Subcutaneous abdominal adipose tissue (tissue), 5 donors: ENCODE data around the gene ZNF205.
"Not testable (repeated sequence)": the region's sequence is repeated elsewhere in the genome, so short reads cannot be mapped to it uniquely, and the experiment has no call there.

Experiments used
- H3K27ac ChIP-seq: one replicate; pipeline ENCODE4 v1.7.0; 2013; ENCODE audit warnings: low read depth, mild to moderate bottlenecking, inconsistent platforms, low read length, moderate library complexity
- H3K27me3 ChIP-seq, 5 donors: one replicate each; pipeline ENCODE4 v1.7.0; 2013; ENCODE audit warnings: low read length in 5 of 5, inconsistent platforms in 1 of 5; ENCODE audit not compliant: control insufficient read depth in 5 of 5, insufficient read depth in 4 of 5
- H3K36me3 ChIP-seq, 5 donors: one replicate each; pipeline ENCODE4 v1.7.0; 2013; ENCODE audit warnings: low read length in 5 of 5; ENCODE audit not compliant: control insufficient read depth in 5 of 5, insufficient read depth in 5 of 5
- H3K4me1 ChIP-seq, 5 donors: one replicate each; pipeline ENCODE4 v1.7.0; 2013; ENCODE audit warnings: low read length in 5 of 5, mild to moderate bottlenecking in 3 of 5, moderate library complexity in 1 of 5; ENCODE audit not compliant: control insufficient read depth in 5 of 5, insufficient read depth in 5 of 5
- H3K4me3 ChIP-seq, 5 donors: one replicate each; pipeline ENCODE4 v1.7.0; 2013; ENCODE audit warnings: low read length in 5 of 5, low read depth in 1 of 5
- H3K9ac ChIP-seq, 5 donors: one replicate each; pipeline ENCODE4 v1.7.0; 2013; ENCODE audit warnings: low read length in 5 of 5, mild to moderate bottlenecking in 4 of 5, moderate library complexity in 3 of 5
- H3K9me3 ChIP-seq, 5 donors: one replicate each; pipeline ENCODE4 v1.7.0; 2013; ENCODE audit warnings: low read length in 5 of 5; ENCODE audit not compliant: control insufficient read depth in 5 of 5
- donor health status: healthy.
- donor health status: healthy.
- donor health status: healthy.
- donor health status: healthy.
- donor health status: healthy.

ZNF205 gene

DNA sequence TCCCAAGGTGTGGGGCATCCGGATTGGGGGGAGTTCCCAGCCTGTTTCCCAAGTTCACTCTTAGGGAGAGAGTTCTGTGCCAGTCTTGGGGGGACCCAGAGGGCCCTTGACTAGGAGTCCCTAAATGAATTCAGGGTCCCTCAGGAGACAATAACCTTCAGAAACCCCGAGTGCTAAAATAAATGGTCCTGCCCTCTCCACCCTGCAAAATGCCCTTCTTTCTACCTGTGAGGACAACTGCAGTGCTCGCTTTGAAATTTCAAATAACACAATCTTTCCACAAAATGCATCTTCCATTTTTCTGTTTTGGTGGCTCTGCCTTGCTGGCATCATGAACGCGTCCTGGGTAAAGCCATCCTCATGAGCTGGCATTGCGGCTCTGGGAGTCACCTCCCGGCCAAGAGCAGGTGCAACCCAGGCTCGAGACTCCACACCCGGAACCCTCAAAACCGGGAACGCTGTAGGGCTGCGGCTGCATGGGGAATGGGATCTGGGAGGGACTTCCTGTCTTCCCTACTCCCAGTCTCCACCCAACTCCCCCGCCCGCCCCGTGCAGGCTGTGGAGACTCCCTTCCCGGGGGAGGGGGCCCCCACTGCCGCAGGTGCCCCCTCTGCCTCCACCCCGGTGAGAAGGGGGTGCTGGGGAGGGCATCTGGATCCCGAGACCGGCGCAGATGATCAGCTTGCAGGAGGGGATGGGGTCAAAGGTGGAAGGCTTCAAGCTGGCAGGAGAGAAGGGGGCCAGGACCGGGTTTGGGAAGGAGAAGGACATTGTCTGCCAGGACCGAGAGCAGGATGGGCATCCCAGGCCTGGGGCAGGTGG, at the start of gene ZNF205:
TSS of gene ZNF205 (plus strand) at position 529 of the 823 bp plus-strand sequence. CDS start 845 bp downstream, outside the sequence.
- H3K9me3 ChIP-seq, result no peaks in the 10 kb centered on the region
- peaks cover 8 to 29% (median 28%) of the 10 kb centered on the region in 5 donors for H3K4me1 ChIP-seq
- no peaks in the 10 kb centered on the region for H3K27me3 ChIP-seq
- H3K36me3 ChIP-seq, result peaks cover 0 to 23% (median 20%) of the 10 kb centered on the region in 5 donors
- peak within 1 kb of the TSS; percentile 75 to 96 (median 85) for H3K4me3 ChIP-seq
- H3K9ac ChIP-seq, result peak within 1 kb of the TSS; percentile 73 to 90 (median 80)
- peak within 1 kb of the TSS; percentile 37 for H3K27ac ChIP-seq

DNA sequence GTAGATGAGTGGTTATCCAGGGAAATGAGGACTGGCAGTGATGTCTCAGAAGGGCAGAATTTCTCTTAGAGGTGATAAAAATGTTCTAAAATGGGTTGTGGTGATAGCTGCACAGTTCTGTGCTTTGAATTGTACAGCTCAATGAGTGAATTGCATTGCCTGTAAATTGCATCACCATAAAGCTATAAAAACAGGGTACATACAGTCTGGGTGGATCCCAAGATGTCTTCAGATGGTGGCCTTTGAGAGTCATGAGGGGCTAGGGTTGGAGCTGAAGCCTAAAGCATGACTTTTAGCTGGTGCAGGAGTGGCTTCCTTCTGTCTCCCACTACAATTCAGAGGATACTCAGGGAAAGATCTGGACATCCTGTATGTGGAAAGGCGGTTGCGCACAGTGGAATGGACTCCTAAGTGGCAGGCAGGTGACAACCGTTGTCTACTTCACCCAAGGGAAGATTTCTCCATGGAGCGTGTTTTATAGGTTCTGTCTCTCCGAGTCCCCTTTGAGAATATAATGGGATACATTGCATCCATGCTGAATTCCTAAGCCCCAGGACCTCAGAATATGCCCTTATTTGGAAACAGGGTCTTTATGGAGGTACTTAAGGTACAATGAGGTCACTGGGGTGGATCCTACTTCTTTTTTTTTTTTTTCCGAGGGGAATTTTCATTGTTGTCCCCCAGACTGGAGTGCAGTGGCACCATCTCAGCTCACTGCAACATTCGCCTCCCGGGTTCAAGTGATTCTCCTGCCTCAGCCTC, 48.6 kb upstream of the ZNF205 start:
- Histone ChIP-seq H3K27ac (peak overlapping the region; percentile 84), H3K27me3 (no peaks in the 10 kb centered on the region), H3K36me3 (peaks cover 0 to 15% (median 4%) of the 10 kb centered on the region in 5 donors), H3K9me3 (no peaks in the 10 kb centered on the region), H3K4me1 (peaks cover 3 to 53% (median 22%) of the 10 kb centered on the region in 5 donors), H3K4me3 (no peak overlapping the region), H3K9ac (no peak overlapping the region)

DNA sequence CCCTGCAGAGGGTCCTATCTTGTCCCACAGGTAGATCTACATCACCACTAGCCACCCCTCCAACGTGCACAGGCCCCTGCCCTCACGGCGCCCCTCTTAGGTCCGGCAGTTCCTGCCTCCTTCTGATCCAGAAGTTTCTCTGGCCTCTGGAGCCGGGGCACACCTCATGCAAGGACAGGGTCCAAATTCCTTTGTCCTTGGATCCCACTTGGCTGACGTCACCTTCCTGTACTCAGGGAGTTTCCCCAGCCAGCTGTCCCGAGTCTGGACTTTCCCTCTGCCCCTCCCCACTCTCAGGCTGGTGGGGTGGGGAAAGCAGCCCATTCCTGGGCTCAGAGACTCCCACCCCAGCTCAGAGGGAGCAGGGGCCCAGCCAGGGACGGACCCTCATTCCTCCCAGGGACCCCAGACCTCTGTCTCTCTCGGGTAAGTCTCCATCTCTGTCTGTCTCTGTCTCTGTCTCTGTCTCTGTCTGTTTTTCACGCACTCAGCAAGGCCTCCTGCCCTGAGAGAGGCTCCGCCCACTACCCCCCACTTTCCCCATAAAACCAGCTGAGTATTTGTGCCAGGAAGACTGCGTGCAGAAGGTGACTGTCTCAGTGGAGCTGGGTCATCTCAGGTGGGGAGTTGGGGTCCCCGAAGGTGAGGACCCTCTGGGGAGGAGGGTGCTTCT, 47.2 kb upstream of the ZNF205 start, which contains the start of gene IL32:
TSS of gene IL32 (plus strand) at position 572 of the 673 bp plus-strand sequence. CDS start 172 bp downstream, outside the sequence.
- H3K36me3 ChIP-seq, result peaks cover 0 to 18% (median 5%) of the 10 kb centered on the region in 5 donors
- H3K4me3 ChIP-seq, result peak within 1 kb of the TSS; percentile 31 to 73 (median 71)
- no peaks in the 10 kb centered on the region for H3K27me3 ChIP-seq
- no peaks in the 10 kb centered on the region for H3K9me3 ChIP-seq
- H3K9ac ChIP-seq, result peak within 1 kb of the TSS; percentile 23 to 89 (median 78)
- H3K4me1 ChIP-seq, result peaks cover 3 to 42% (median 10%) of the 10 kb centered on the region in 5 donors
- H3K27ac ChIP-seq, result peak within 1 kb of the TSS; percentile 84

DNA sequence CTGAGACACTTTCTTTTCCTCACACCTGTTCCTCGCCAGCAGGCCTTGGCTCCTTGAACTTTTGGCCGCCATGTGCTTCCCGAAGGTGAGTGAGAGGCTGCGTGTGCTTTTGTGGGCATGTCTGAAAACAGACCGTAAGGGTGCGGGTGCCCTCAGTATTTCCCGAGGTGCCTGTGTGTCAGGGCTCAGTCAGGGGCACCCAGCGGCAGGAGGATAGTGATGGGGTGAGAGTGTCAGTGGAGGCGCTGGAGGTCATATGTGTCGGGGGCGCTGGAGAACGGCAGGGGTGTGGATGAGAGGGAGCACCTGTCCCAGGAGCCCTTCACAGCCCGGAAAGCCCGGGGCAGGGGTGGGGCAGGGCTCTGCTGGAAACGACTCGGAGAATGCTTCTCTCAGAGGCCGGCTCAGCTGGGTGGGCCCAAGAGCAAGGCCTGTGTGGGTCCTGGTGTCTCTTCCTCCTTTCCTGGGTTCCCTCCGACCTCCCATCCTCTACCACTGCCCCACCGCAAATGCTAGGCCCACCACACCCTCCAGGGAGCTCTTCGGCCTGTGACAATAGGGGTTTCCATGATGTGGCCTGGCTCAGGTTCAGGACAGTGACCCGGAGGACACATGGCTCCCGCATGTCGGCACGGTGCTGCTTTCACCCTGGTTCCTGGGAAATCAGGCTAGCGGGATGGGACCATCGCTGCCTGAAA, 46.5 kb upstream of the ZNF205 start:
- peak overlapping the region; percentile 31 to 73 (median 71) for H3K4me3 ChIP-seq
- no peaks in the 10 kb centered on the region for H3K9me3 ChIP-seq
- H3K9ac ChIP-seq, result peak overlapping the region; percentile 23 to 89 (median 78)
- no peaks in the 10 kb centered on the region for H3K27me3 ChIP-seq
- H3K27ac ChIP-seq, result peak overlapping the region; percentile 84
- peaks cover 0 to 39% (median 10%) of the 10 kb centered on the region in 5 donors for H3K4me1 ChIP-seq
- peaks cover 0 to 18% (median 5%) of the 10 kb centered on the region in 5 donors for H3K36me3 ChIP-seq

DNA sequence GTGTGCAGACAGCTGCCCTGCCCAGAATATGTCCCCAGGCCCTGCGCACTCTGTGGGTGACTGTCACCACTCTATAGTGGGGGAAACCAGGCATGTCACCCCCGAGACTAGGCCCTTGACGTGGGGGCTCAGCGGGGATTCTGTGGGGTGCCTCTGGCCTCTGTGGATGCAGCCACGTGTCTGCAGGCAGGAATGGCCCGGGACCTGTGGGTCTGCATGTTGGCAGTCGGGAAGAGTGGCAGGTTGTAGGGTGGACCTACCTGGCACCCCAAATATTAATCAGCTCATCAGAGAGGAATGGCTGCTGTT, 46.0 kb upstream of the ZNF205 start:
- peaks cover 0 to 40% (median 10%) of the 10 kb centered on the region in 5 donors for H3K4me1 ChIP-seq
- no peaks in the 10 kb centered on the region for H3K27me3 ChIP-seq
- peak overlapping the region; percentile 31 to 73 (median 71) for H3K4me3 ChIP-seq
- H3K9ac ChIP-seq, result peak overlapping the region; percentile 4 to 89 (median 78)
- peak overlapping the region; percentile 84 for H3K27ac ChIP-seq
- H3K36me3 ChIP-seq, result peaks cover 0 to 18% (median 5%) of the 10 kb centered on the region in 5 donors
- no peaks in the 10 kb centered on the region for H3K9me3 ChIP-seq

DNA sequence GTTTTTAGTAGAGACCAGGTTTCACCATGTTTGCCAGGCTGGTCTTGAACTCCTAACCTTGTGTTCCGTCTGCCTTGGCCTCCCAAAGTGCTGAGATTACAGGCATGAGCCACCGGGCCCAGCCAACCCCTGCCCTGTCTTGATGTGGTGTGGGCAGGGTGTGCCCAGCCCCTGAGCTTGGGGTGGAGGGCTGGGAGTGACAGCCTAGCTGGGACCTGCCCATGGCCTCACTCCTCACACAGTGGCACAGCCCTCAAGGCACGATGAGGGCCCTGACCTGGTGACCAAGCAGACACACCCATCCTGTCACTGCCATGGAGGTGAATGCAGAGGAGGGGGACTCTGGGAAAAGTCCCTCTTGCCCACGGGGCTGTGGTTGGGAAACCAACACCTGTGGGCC, 43.9 kb upstream of the ZNF205 start:
- Histone ChIP-seq H3K27me3 (peaks cover 0 to under 1% (median 0%) of the 10 kb centered on the region in 5 donors), H3K4me1 (peaks cover 0 to 47% (median 10%) of the 10 kb centered on the region in 5 donors), H3K36me3 (peaks cover 0 to 18% (median 5%) of the 10 kb centered on the region in 5 donors), H3K9me3 (no peaks in the 10 kb centered on the region), H3K9ac (no peak overlapping the region), H3K27ac (no peak overlapping the region), H3K4me3 (no peak overlapping the region)

DNA sequence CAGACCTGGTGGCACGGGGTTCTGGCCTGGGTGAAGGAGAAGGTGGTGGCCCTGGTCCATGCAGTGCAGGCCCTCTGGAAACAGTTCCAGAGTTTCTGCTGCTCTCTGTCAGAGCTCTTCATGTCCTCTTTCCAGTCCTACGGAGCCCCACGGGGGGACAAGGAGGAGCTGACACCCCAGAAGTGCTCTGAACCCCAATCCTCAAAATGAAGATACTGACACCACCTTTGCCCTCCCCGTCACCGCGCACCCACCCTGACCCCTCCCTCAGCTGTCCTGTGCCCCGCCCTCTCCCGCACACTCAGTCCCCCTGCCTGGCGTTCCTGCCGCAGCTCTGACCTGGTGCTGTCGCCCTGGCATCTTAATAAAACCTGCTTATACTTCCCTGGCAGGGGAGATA, 43.2 kb upstream of the ZNF205 start:
- Histone ChIP-seq H3K36me3 (peaks cover 0 to 18% (median 5%) of the 10 kb centered on the region in 5 donors), H3K4me1 (peaks cover 0 to 52% (median 10%) of the 10 kb centered on the region in 5 donors)
- H3K4me3 ChIP-seq, H3K27ac ChIP-seq, H3K9me3 ChIP-seq, H3K9ac ChIP-seq, H3K27me3 ChIP-seq: not testable (repeated sequence)

DNA sequence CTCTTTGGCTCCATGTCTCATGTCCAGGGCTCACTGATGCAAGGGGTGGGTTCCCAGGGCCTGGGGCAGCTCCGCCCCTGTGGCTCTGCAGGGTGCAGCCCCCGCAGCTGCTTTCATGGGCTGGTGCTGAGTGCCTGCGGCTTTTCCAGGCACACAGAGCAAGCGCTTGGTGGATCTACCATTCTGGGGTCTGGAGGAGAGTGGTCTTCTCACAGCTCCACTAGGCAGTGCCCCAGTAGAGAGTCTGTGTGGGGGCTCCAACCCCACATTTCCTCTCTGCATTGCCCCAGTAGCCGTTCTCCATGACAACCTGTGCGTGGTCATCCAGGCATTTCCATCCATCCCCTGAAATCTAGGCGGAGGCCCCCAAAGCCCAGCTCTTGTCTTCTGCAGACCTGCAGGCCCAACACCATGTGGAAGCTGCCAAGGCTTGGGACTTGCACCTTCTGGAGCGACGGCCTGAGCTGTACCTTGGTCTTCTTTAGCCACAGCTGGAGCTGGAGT, 41.7 kb upstream of the ZNF205 start:
- Histone ChIP-seq H3K36me3 (peaks cover 0 to 18% (median 5%) of the 10 kb centered on the region in 5 donors), H3K4me1 (peaks cover 0 to 45% (median 0%) of the 10 kb centered on the region in 5 donors), H3K27me3 (peaks cover 0 to 7% (median 6%) of the 10 kb centered on the region in 5 donors), H3K27ac (no peak overlapping the region), H3K4me3 (no peak overlapping the region), H3K9me3 (no peaks in the 10 kb centered on the region), H3K9ac (no peak overlapping the region)

DNA sequence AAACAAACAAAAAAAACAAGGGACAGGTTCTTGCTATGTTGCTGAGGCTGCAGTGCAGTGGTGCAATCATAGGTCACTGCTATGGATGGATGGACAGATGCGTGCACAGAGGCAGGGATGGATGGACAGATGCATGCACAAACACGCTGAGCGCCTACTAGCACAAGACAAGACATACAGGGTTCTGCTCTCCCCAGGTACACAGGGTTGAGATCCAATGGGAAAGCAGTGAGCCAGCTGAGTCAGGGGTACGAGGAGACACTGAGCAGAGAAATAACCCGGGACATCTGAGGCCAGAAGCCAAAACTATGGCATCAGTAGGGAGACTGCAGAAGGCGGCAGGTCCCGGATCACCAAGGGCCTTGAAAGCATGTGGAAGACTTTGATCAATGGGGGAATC, 40.7 kb upstream of the ZNF205 start:
- Histone ChIP-seq H3K36me3 (peaks cover 0 to 21% (median 5%) of the 10 kb centered on the region in 5 donors), H3K4me1 (peaks cover 0 to 36% (median 0%) of the 10 kb centered on the region in 5 donors), H3K4me3 (no peak overlapping the region), H3K9ac (no peak overlapping the region), H3K27me3 (peaks cover 0 to 7% (median 6%) of the 10 kb centered on the region in 5 donors), H3K27ac (no peak overlapping the region), H3K9me3 (no peaks in the 10 kb centered on the region)
